ENCODE data around the gene CARF.

GRCh38 chr2:202965810-202966460 lies 53.9 kb downstream of the CARF start:
- TF ChIP-seq CTCF (optimal IDR thresholded peaks at IDR 0.05 in 1 of 3, IDR thresholded peaks at IDR 0.05 in 1 of 3, conservative IDR thresholded peaks at IDR 0.05 in 1 of 3; ENCODE audit: extremely low read depth in 1 of 3, insufficient read depth in 2 of 3, low read length in 3 of 3): no peak
- no peak for TF ChIP-seq EZH2 (IDR thresholded peaks at IDR 0.05; ENCODE audit: low read length)
